Measurements from ENCODE around the gene TMED3. TPM values are rescaled to one million over a fixed set of nuclear protein-coding genes. Genes with fewer than 3 reads are reported as not detected.

TMED3 gene
- total RNA-seq, 1 experiment from 2014 or later: 53.6 TPM

- no peak overlapping the region for H3K4me2 ChIP-seq (ENCODE audit: low read length)
- H3K79me2 ChIP-seq (ENCODE audit: insufficient read depth, low read length): no peaks in the 10 kb centered on the region
- no peak overlapping the region for H3K4me3 ChIP-seq (replicated peaks in 1 of 2; ENCODE audit: low read depth in 1 of 2, low read length in 2 of 2)
- intact Hi-C loops (cut with micrococcal nuclease): no loop called here
- CTCF ChIA-PET: no interaction called here
- no peaks in the 10 kb centered on the region for H3K36me3 ChIP-seq (ENCODE audit: control insufficient read depth in 1 of 2, insufficient read depth in 2 of 2, low read length in 2 of 2)
- H3K9ac ChIP-seq (ENCODE audit: low read length): no peak overlapping the region
- POLR2A ChIA-PET: interaction anchor here (0.6 kb wide), 1 partner anchor 151 kb away, joined by 3 read pairs; no protein-coding TSS in a partner anchor
- no peak overlapping the region for H3K27ac ChIP-seq (ENCODE audit: low read depth, low read length)
- DNase-seq (ENCODE audit: low read depth, low spot score) (no peak), ATAC-seq (no peak)
- H3K27me3 ChIP-seq (ENCODE audit: insufficient read depth, low read length): 0 out of 2 replicates have a peak, but pooled peaks cover 5% of the 10 kb centered on the region
- no peaks in the 10 kb centered on the region for H3K9me3 ChIP-seq (ENCODE audit: control insufficient read depth in 1 of 2, insufficient read depth in 1 of 2, low read depth in 1 of 2, low read length in 2 of 2)
- no peak for TF ChIP-seq TCF7L2 (IDR thresholded peaks at IDR 0.05; ENCODE audit: borderline replicate concordance, extremely low read depth, insufficient read depth, insufficient read length)
- no peak for TF ChIP-seq SP1 (IDR thresholded peaks at IDR 0.05; ENCODE audit: low read depth)
- TF ChIP-seq CTCF (IDR thresholded peaks at IDR 0.05 in 2 of 3, conservative IDR thresholded peaks at IDR 0.05 in 1 of 3; ENCODE audit: borderline replicate concordance in 1 of 3, insufficient read depth in 1 of 3, low read depth in 2 of 3, low read length in 2 of 3): no peak
- no peak for TF ChIP-seq ZNF274 (IDR thresholded peaks at IDR 0.05; ENCODE audit: low read depth, low read length)
- TF ChIP-seq POLR2AphosphoS5 (IDR thresholded peaks at IDR 0.05; ENCODE audit: low read depth, low read length): no peak
- TF ChIP-seq FOSL1 (IDR thresholded peaks at IDR 0.05; ENCODE audit: low read depth): no peak
- no peak for TF ChIP-seq ZFX (IDR thresholded peaks at IDR 0.05)
- TF ChIP-seq EGR1 (IDR thresholded peaks at IDR 0.05; ENCODE audit: low read depth): no peak
- no peak for TF ChIP-seq JUND (IDR thresholded peaks at IDR 0.05)
- no peak for TF ChIP-seq SIN3A (IDR thresholded peaks at IDR 0.05; ENCODE audit: low read depth)
- no peak for TF ChIP-seq YY1 (IDR thresholded peaks at IDR 0.05; ENCODE audit: extremely low read depth, insufficient replicate concordance, low read depth, low read length)
- TF ChIP-seq SRF (IDR thresholded peaks at IDR 0.05; ENCODE audit: low read depth): no peak
- TF ChIP-seq EZH2 (IDR thresholded peaks at IDR 0.05): no peak
- TF ChIP-seq EZH2phosphoT487 (IDR thresholded peaks at IDR 0.05; ENCODE audit: borderline replicate concordance): no peak
- no peak for TF ChIP-seq REST (IDR thresholded peaks at IDR 0.05; ENCODE audit: low read depth)
- TF ChIP-seq ELF1 (IDR thresholded peaks at IDR 0.05; ENCODE audit: borderline replicate concordance, low read depth): no peak
- RAD21 ChIA-PET (ENCODE audit: low non-redundant PET in 1 of 2, low total read pairs in 2 of 2, uncharacterized antibody in 2 of 2, unreplicated experiment in 2 of 2): no interaction called here
- no peaks in the 10 kb centered on the region for H3K9me2 ChIP-seq (ENCODE audit: insufficient read depth)
- no peak overlapping the region for H2AFZ ChIP-seq (ENCODE audit: low read depth, low read length, poor library complexity, severe bottlenecking)
- H4K20me1 ChIP-seq (ENCODE audit: insufficient read depth): no peaks in the 10 kb centered on the region
- H3K4me1 ChIP-seq (ENCODE audit: control insufficient read depth in 1 of 2, insufficient read depth in 2 of 2, low read length in 2 of 2): peaks cover 0 to 9% of the 10 kb centered on the region in 2 experiments; a peak in 2 of 4 replicates
- BruUV-seq (replicated peaks): no TSS peak
These were observed 18.9 kb upstream of the TMED3 start for GRCh38 chr15:79292011-79292410.
